A375 (cell line): ENCODE measurements around the gene FUT9. TPM values are rescaled to one million over a fixed set of nuclear protein-coding genes. Genes with fewer than 3 reads are reported as not detected.

ENCODE experiments used
- total RNA-seq: library from RNA; depleted of rRNA; stranded (reverse); fragments of >200 nt; shearing (Covaris generic); gene quantifications from 2 replicates; pipeline ENCODE4 v1.2.3, GENCODE V29; 2014; rRNA removed

Gene FUT9
- total RNA-seq: 0.56 and 0.79 TPM in 2 replicates

DNA sequence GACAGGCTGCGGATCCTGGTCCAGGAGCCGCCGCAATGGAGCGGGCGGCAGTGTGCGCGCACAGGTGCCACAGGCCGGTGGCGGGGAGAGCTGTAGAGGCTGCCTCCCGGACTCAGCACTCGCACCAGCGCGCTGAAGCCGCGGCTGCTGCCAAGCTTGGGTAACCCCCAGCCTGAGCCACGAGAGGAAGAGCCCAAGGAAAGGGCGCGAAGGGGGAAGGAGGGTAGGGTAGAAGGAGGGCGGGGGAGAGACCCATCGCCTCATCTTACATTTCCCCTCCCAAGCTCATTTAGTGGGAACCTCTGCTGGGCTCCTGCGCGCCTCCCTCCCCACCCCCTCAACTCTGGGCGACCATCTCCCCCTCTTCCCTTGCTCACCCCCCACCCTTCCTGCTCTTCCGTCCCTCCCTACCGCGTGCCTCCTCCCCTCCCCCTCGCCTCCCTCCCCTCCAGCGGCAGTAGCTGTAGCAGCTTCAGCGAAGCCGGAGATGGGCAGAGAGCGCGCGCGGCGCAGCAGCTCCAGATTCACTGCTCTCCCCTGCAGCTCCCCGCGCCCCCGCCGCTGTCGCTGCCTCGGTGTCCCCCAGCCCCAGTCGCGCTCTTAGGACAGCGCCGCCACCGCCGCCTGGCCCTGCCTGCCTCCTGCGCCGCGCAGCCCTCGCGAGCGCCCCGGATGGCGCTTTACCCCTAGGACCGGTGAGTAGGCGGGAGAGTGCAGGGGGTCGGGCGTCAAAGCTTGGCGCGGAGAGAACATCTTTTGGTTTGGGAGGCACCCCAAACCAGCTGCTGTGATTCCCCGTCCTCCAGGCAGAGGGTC lies at the start of gene FUT9:
Gene FUT9, plus strand, starts transcription at position 457 of the 816 bp plus-strand sequence. CDS start 187,182 bp downstream, outside the sequence.

